Ureter (tissue), 1 donor: ENCODE data around the gene FAAH. TPM values are rescaled to one million over a fixed set of nuclear protein-coding genes. Genes with fewer than 3 reads are reported as not detected.
A peak's percentile ranks its signal among the peaks of the same experiment; 100 is the strongest.

Source experiments
- DNase-seq: peaks from one replicate; pipeline ENCODE4 v3.0.0-alpha.2; 2020; ENCODE audit warnings: low spot score
- total RNA-seq: library from RNA; stranded (reverse); gene quantifications from one replicate; pipeline ENCODE4 v1.2.4, GENCODE V29; 2023
- donor health status: DM: yes; HTN: yes; CAD: no.

FAAH gene
- total RNA-seq, 1 donor from 2014 or later, result 62.9 TPM

- no peak for DNase-seq
These were observed 7.2 kb downstream of the FAAH start for GRCh38 chr1:46401154-46401913.

DNA sequence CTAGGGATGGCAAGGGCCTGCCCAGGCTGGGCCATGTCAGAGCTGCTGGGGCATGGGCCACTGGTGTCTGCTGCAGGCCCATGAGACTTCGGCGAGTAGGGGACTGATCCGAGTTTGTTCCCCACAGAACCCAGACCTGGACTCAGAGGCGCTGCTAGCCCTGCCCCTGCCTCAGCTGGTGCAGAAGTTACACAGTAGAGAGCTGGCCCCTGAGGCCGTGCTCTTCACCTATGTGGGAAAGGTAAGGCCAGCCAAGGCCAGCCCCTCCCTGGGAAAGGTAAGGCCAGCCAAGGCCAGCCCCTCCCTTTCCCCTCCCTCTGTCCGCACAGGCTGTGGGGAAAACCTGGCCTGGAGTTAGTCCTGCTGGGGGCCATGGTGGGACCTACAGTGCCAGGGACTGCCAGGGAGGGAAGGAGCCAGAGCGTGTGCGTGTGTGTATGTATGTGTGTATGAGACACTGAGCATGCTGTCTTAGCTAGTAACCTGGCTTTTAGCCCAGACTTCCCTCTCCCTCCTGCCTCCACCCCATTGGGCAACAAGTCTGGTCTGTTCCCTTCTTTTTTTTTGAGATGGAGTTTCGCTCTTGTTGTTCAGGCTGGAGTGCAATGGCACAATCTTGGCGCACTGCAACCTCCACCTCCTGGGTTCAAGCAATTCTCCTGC, 8.0 kb downstream of the FAAH start:
- DNase-seq, result peak; percentile 85

DNA sequence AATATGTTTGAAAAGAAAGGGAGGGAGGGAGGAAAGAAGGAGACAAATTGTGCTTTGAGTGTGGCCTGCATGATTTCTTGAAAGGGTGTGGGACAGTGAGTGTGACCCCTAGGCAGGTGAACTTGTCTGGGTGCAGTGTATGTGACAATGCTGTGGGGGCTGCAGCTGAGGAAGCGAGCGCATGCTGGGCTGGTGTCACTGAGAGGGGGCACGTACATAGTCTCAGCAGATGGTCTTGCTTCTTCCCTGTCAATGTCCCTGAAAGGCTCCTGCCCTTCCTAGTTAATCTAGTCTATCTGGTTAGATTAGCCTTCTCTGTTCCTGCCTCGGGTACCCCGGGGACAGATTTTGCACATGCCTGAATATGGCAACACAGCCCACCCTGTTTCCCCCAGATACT, 9.8 kb downstream of the FAAH start:
- DNase-seq, result no peak

DNA sequence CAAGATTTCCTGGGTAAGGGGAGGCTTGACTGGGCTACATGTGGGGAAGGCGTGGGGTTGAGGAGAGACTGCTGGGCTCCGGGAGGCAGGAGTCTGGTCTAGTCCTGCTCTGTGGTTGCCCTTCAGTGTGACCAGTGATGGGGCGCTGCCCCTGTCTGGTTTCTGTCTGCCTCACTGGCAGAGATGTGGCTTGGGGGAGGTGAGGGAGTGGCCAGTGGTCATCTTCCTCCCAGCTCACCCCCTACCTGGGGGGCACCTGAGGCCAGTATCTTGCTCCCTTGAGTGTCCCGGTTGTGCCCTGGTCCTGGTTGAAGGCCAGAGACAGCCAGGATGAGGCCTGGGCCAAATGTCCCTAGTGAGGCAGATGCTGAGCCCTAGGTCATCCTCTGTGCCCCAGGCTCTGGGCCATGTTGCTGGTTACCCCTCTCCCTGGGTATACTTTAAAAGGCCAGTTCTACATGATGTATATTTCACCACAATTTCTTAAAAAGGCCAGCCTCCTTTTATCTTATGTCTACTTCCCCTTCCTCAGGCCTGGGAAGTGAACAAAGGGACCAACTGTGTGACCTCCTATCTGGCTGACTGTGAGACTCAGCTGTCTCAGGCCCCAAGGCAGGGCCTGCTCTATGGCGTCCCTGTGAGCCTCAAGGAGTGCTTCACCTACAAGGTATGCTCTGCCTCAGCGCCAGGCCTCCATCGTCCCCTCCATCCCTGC, 10.5 kb downstream of the FAAH start:
- no peak for DNase-seq

- no peak for DNase-seq
These were observed 11.1 kb downstream of the FAAH start for GRCh38 chr1:46405197-46405555.

DNA sequence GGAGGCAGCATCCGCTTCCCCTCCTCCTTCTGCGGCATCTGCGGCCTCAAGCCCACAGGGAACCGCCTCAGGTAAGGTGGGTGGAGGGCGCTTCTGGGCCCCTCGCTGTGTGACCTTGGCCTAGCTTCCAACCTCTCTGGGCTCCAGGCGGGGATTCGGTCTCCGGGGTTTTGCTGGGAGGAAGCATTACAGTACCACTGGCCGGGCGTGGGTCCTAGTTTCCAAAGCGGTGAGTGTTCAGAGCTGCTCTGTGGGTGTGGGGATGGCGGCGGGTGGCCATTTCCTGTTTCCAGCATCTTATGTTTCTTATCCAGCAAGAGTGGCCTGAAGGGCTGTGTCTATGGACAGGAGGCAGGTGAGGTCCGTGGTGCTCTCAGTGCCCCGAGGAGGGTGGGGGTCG, 11.6 kb downstream of the FAAH start:
- no peak for DNase-seq

DNA sequence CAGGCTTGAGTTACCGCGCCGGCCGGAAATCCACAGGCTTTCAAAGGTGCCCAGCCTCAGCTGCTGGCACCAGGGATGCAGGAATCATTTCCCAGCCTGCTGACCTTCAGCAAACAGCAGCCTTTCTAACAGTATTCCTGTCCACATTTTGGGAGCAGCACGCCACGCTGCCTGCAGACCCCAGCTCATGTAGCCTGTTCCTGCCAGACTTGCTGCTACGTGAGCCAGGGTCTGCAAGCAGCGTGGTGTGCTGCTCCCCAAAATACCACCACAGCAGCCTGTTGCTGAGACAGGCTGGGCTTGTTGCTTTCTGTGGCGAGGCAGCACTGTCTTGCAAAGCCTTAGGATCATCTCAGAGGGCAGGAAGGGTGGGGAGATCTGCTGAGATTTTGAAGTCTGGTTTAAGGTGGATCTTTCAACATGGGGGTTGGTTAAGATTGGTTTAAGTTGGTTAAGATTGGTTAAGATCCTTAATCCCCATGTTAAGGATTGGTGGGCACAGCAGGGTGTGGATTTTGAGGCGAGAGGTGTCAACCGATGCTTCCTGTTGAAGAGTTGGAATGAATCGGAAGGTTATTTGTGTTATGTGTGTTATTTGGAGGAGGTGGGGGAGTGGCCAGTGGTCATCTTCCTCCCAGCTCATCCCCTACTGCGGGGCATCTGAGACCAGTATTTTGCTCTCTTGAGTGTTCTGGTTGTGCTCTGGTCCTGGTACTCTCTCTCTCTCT, 12.9 kb downstream of the FAAH start:
- no peak for DNase-seq

DNA sequence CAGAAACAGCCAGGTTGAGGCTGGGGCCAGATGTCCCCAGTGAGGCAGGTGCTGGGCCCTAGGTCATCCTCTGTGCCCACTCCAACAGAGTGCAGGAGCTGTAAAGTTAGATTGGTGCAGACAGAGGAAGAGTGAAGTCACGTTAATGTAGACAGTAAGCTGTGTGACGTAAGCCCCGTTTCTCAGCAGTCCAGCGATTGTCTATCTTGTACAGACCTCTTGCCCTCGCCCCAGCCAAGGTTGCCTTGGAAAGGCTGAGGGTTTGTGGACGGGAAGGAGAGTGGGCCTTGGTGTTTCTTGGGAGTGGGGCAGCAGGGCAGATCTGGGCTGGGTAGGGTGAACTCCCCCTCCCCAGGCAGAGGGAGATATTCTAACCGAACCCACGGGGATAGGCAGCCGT, 13.5 kb downstream of the FAAH start:
- no peak for DNase-seq

- no peak for DNase-seq
These were observed 14.4 kb downstream of the FAAH start for GRCh38 chr1:46408356-46409062.

DNA sequence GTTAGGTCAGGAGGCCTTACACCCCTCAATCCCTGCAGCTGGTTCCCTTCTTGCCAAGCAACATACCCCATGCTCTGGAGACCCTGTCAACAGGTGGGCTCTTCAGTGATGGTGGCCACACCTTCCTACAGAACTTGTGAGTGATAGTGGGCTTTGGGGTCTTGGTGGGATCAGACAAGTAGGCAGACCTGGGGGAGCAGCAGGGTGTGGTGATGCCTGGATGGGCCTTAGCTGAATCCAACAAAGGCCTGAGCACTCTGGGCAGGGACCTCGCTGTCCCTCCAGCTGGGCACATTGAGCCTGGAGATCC, 14.9 kb downstream of the FAAH start:
- no peak for DNase-seq

DNA sequence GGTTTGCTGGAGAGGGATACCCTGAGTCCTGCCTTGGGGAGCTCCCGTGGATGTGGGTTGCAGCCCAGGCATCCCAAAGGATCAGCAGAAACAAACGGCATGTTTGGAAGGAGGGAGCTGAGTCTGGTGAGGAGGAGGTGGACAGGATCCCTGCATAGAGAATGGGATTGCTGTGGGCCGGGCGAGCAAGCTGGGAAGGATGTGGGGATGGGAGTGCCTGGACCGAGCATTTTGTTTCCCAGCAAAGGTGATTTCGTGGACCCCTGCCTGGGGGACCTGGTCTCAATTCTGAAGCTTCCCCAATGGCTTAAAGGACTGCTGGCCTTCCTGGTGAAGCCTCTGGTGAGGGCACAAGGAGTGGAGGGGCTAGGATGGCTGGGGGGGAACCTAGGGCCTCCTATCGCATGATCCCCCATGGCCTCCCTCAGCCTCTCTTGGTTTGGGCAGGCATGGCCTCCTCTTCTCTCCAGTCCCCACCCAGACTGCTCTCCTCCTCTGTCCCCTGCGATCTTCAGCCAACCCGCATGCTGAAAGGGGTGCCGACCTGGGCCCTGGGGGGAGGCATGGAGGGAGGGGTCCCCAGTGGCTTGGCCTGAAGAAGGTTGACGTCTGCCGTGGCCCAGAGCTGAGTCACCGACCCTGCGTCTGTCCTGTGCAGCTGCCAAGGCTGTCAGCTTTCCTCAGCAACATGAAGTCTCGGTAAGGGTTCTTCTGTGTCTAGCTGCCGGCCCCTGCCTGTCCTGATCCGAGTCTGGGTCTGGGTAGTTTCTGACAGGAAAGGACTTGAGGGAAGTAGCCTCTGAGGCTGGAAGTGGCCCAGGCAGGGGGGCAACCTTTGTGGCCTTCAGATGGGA, 16.3 kb downstream of the FAAH start:
- DNase-seq, result no peak

DNA sequence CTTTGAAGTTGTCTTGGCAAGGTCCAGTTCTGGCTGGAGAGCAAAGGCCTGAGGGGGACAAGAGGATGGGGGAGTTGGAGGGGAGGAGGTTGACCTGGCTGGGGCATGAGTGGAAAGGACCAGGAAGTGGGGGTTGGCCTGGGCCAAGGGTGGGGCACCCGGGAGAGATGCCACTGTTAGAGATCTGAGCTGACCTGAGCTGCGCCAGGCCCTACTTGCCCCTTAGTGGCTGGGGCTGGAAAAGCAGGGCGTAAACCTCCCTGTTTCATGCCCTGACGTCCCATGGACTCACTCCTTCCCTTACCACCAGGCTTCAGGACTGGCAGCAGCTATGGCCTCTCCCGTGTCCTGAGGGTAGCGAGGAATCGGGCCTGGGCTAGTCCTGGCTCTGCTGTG, 16.9 kb downstream of the FAAH start:
- no peak for DNase-seq

GRCh38 chr1:46411601-46412341, 17.7 kb downstream of the FAAH start:
- DNase-seq, result no peak

GRCh38 chr1:46412893-46413595, 18.9 kb downstream of the FAAH start:
- DNase-seq, result no peak

GRCh38 chr1:46413596-46413985, 19.5 kb downstream of the FAAH start:
- DNase-seq, result no peak

- no peak for DNase-seq
These were observed 21.4 kb downstream of the FAAH start for GRCh38 chr1:46415514-46415913.

GRCh38 chr1:46418976-46419375, 24.9 kb downstream of the FAAH start:
- DNase-seq, result no peak

DNA sequence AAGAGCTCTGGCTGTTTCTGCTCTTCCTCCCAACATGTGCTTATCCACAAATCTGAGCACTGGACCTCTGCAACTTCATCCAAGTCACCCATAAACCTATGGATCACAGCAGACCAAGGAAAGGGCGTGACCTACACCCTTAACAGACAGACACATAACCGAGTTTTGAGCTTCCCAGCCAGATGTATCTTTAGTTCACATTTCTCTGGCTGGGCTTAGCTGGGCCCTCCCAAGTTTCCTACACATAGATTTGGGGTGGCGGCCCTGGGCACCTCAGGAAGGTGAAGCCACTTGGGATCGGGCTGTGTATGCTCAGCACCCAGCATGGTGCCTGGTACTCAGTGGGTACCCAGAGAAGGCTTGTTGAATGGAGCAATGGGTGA, 26.4 kb downstream of the FAAH start:
- no peak for DNase-seq

DNA sequence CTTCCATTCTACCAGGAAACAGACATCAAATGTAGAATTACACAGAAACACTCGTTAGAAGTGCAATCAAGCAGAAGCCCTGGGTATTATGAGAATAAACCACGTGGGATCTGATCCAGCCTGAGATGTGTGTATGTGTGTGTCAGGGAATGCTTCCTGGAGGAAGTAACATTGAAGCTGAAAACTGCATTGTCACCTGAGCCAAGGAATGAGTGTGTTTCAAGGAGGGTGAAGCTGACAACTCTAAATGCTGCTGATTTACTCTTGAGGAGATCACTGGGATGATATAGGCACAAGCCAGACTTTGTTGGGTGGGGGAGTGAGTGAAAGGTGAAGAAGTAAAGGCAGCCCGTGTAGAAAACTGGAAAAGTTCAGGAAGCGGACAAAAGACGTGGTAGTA, 27.6 kb downstream of the FAAH start:
- DNase-seq, result no peak
